H1 (cell line): ENCODE measurements around the gene GABPB1. TPM values are rescaled to one million over a fixed set of nuclear protein-coding genes. Genes with fewer than 3 reads are reported as not detected.

ENCODE experiments used
- CTCF ChIA-PET: fragments of 300-600 bp; sonication (Branson Sonifier 250); formaldehyde crosslinking; loops from one replicate; lab custom pipeline; 2021; ENCODE audit not compliant: partially characterized antibody; lab: Charles Lee
- POLR2A ChIA-PET: fragments of 300-600 bp; sonication (Branson Sonifier 250); formaldehyde crosslinking; loops from one replicate; lab custom pipeline; 2021; ENCODE audit warnings: inconsistent platforms; ENCODE audit not compliant: partially characterized antibody; lab: Charles Lee
- DNase-seq, 2 experiments: peaks; one replicate each; pipeline versions ENCODE4 v3.0.0 to v3.0.0-alpha.2; 2010 to 2022; ENCODE audit warnings: low spot score in 2 of 2, low read depth in 1 of 2, mixed read lengths in 1 of 2
- FAIRE-seq: peaks from 2 replicates; lab custom pipeline; 2011; peaks lifted over from hg19 to GRCh38; lab: Jason Lieb, UNC
- H2AFZ ChIP-seq: 2 replicates; pipeline ENCODE4 v1.8.1; 2012; ENCODE audit warnings: low read length, inconsistent platforms
- H2AK5ac ChIP-seq: 2 replicates; pipeline ENCODE4 v1.6.1; 2013; ENCODE audit warnings: low read depth, low read length
- H2BK120ac ChIP-seq: replicated peaks from 2 replicates; pipeline ENCODE3; 2013; ENCODE audit warnings: low read depth, low read length, inconsistent platforms
- H2BK12ac ChIP-seq: 2 replicates; pipeline ENCODE4 v1.6.1; 2013; ENCODE audit warnings: low read depth, low read length
- H2BK15ac ChIP-seq: 2 replicates; pipeline ENCODE4 v1.6.1; 2013; ENCODE audit warnings: low read length
- H2BK20ac ChIP-seq: 2 replicates; pipeline ENCODE4 v1.6.1; 2013; ENCODE audit warnings: low read length
- H2BK5ac ChIP-seq: 2 replicates; pipeline ENCODE4 v1.6.1; 2013; ENCODE audit warnings: low read depth, low read length
- H3K14ac ChIP-seq: 2 replicates; pipeline ENCODE4 v1.6.1; 2013; ENCODE audit warnings: inconsistent platforms; ENCODE audit not compliant: insufficient read length
- H3K18ac ChIP-seq: 2 replicates; pipeline ENCODE4 v1.6.1; 2013; ENCODE audit warnings: low read length; ENCODE audit errors: extremely low read depth
- H3K23ac ChIP-seq: 2 replicates; pipeline ENCODE4 v1.6.1; 2013; ENCODE audit warnings: inconsistent platforms; ENCODE audit not compliant: insufficient read length
- H3K23me2 ChIP-seq: 2 replicates; pipeline ENCODE4 v1.6.1; 2013; ENCODE audit warnings: low read depth, low read length
- H3K27ac ChIP-seq: 2 replicates; pipeline ENCODE4 v1.6.1; 2011; ENCODE audit warnings: low read depth, low read length, inconsistent platforms
- H3K27me3 ChIP-seq, 4 experiments: replicated peaks in 1 of 4; 1 replicate in 1 of 4; 2 replicates in 3 of 4; pipeline versions ENCODE4 v1.6.1 to v1.8.1; 2011 to 2013; ENCODE audit warnings: low read length in 3 of 4, mild to moderate bottlenecking in 3 of 4, inconsistent platforms in 2 of 4, mixed read lengths in 2 of 4, moderate library complexity in 1 of 4; ENCODE audit not compliant: control insufficient read depth in 3 of 4, insufficient read depth in 3 of 4; ENCODE audit errors: extremely low read depth in 1 of 4
- H3K36me3 ChIP-seq, 4 experiments: 2 replicates each; pipeline versions ENCODE4 v1.6.1 to v1.8.1; 2011 to 2013; ENCODE audit warnings: mild to moderate bottlenecking in 4 of 4, low read length in 3 of 4, moderate library complexity in 2 of 4, control low read depth in 1 of 4, inconsistent platforms in 1 of 4; ENCODE audit not compliant: insufficient read depth in 4 of 4, control insufficient read depth in 2 of 4
- H3K4ac ChIP-seq: replicated peaks from 2 replicates; pipeline ENCODE3; 2013; ENCODE audit warnings: low read length, low read depth, mixed read lengths, inconsistent platforms; ENCODE audit not compliant: insufficient read length
- H3K4me1 ChIP-seq, 4 experiments: replicated peaks in 1 of 4; 1 replicate in 1 of 4; 2 replicates in 3 of 4; pipeline versions ENCODE4 v1.6.1 to v1.8.1; 2011 to 2013; ENCODE audit warnings: low read length in 3 of 4, inconsistent platforms in 2 of 4, mixed read lengths in 1 of 4; ENCODE audit not compliant: insufficient read depth in 4 of 4, control insufficient read depth in 3 of 4
- H3K4me2 ChIP-seq, 2 experiments: 2 replicates each; pipeline versions ENCODE4 v1.6.1 to v1.8.1; 2011 to 2013; ENCODE audit warnings: low read depth in 2 of 2, low read length in 2 of 2, control low read depth in 1 of 2, inconsistent platforms in 1 of 2, mild to moderate bottlenecking in 1 of 2; ENCODE audit not compliant: insufficient read depth in 1 of 2
- H3K4me3 ChIP-seq, 4 experiments: fragments of 200-600, 300-600 bp in 1 of 4; sonication (generic), shearing (Covaris generic), sonication (Bioruptor Twin) in 1 of 4; 2 replicates each; pipeline versions ENCODE4 v1.5.1 to v1.8.1; 2011 to 2016; ENCODE audit warnings: low read length in 4 of 4, low read depth in 3 of 4, control low read depth in 2 of 4, inconsistent platforms in 2 of 4, mild to moderate bottlenecking in 2 of 4, mixed read lengths in 1 of 4, moderate library complexity in 1 of 4; ENCODE audit not compliant: insufficient read depth in 2 of 4; ENCODE audit errors: extremely low read depth in 1 of 4
- H3K56ac ChIP-seq: replicated peaks from 2 replicates; pipeline ENCODE3; 2013; ENCODE audit warnings: low read depth, mild to moderate bottlenecking, mixed read lengths, low read length, inconsistent platforms; ENCODE audit not compliant: insufficient read length
- H3K79me1 ChIP-seq: 2 replicates; pipeline ENCODE4 v1.6.1; 2013; ENCODE audit warnings: low read depth, low read length, control low read depth
- H3K79me2 ChIP-seq, 2 experiments: 2 replicates each; pipeline versions ENCODE4 v1.6.1 to v1.8.1; 2012 to 2013; ENCODE audit warnings: low read length in 2 of 2, mild to moderate bottlenecking in 2 of 2, inconsistent platforms in 1 of 2; ENCODE audit not compliant: insufficient read depth in 2 of 2, control insufficient read depth in 1 of 2
- H3K9ac ChIP-seq, 4 experiments: replicated peaks in 1 of 4; 1 replicate in 1 of 4; 2 replicates in 3 of 4; pipeline versions ENCODE4 v1.6.1 to v1.8.1; 2011 to 2013; ENCODE audit warnings: low read depth in 3 of 4, low read length in 3 of 4, control low read depth in 2 of 4, mild to moderate bottlenecking in 2 of 4, moderate library complexity in 2 of 4, inconsistent platforms in 1 of 4; ENCODE audit errors: extremely low read depth in 1 of 4
- H3K9me3 ChIP-seq, 2 experiments: 2 replicates each; pipeline versions ENCODE4 v1.6.1 to v1.8.1; 2012 to 2013; ENCODE audit warnings: mild to moderate bottlenecking in 2 of 2, moderate library complexity in 2 of 2, control low read depth in 1 of 2, inconsistent platforms in 1 of 2, low read depth in 1 of 2, low read length in 1 of 2, mixed read lengths in 1 of 2; ENCODE audit not compliant: insufficient read depth in 2 of 2
- H4K20me1 ChIP-seq, 2 experiments: replicated peaks in 1 of 2; 2 replicates each; pipeline versions ENCODE3 to v1.8.1; 2011 to 2013; ENCODE audit warnings: inconsistent platforms in 2 of 2, low read length in 2 of 2, mild to moderate bottlenecking in 1 of 2; ENCODE audit not compliant: insufficient read depth in 2 of 2, control insufficient read depth in 1 of 2
- H4K5ac ChIP-seq: 2 replicates; pipeline ENCODE4 v1.6.1; 2013; ENCODE audit warnings: low read length, low read depth, mixed read lengths, inconsistent platforms; ENCODE audit not compliant: insufficient read length
- H4K8ac ChIP-seq: 2 replicates; pipeline ENCODE4 v1.8.0; 2013; ENCODE audit warnings: mild to moderate bottlenecking, moderate library complexity, low read length, inconsistent platforms; ENCODE audit not compliant: insufficient read depth; ENCODE audit errors: extremely low read depth
- H4K91ac ChIP-seq: replicated peaks from 2 replicates; pipeline ENCODE3; 2013; ENCODE audit warnings: low read length, mixed read lengths, inconsistent platforms; ENCODE audit not compliant: insufficient read length
- ASH2L ChIP-seq: fragments of 200-600, 300-600 bp; sonication (generic); IDR thresholded peaks from one replicate; pipeline ENCODE4 v1.7.1; 2017; ENCODE audit warnings: low read length
- CREB1 ChIP-seq: IDR thresholded peaks from 2 replicates; pipeline ENCODE4 v1.6.1; 2012; ENCODE audit warnings: inconsistent platforms
- MAFK ChIP-seq: IDR thresholded peaks from 2 replicates; pipeline ENCODE4 v1.6.1; 2012; ENCODE audit warnings: low read depth, mild to moderate bottlenecking, improper control_type of control experiment, low read length
- PHF8 ChIP-seq: fragments of 200-600 bp; sonication (generic); conservative IDR thresholded peaks from 2 replicates; pipeline ENCODE4 v1.7.1; 2012; ENCODE audit warnings: low read depth, mild to moderate bottlenecking, inconsistent platforms, low read length, moderate library complexity
- WGBS, 2 experiments: shearing (Covaris generic) in 1 of 2; methylation state at CpG; one replicate each; pipeline versions ENCODE4 v1.1.6 to v1.1.7; 2013 to 2015; ENCODE audit warnings: low lambda C conversion rate in 2 of 2, mixed read lengths in 2 of 2, inconsistent platforms in 1 of 2, low coverage in 1 of 2, missing lambda C conversion rate in 1 of 2; ENCODE audit not compliant: insufficient replicate concordance in 2 of 2, insufficient coverage in 1 of 2, insufficient read length in 1 of 2; ENCODE audit errors: extremely low coverage in 1 of 2, missing lambda C conversion rate in 1 of 2; 5-methylcytosine and 5-hydroxymethylcytosine counted together
- polyA plus RNA-seq, 7 experiments: library from polyadenylated mRNA; depleted of rRNA in 3 of 7; stranded (reverse) in 5 of 7; unstranded in 2 of 7; fragments of >200 nt in 5 of 7; fragments of 200-250 nt in 2 of 7; gene quantifications; 1 replicate in 5 of 7; 2 replicates in 1 of 7; 4 replicates in 1 of 7; pipeline versions ENCODE4 v1.2.1 to v1.2.3, GENCODE V29; 2011 to 2013; ENCODE audit warnings: missing spikeins in 2 of 7, mixed read lengths in 2 of 7
- total RNA-seq: library from RNA; stranded (reverse); fragmentation: NEBNext Ultra II Directional; extraction: Animal tissue kit (Norgen Biotek cat#: 25700); gene quantifications from 2 replicates; pipeline ENCODE4 v1.2.1, GENCODE V29; 2021
- TF ChIP-seq, protein P1 (sequence below): IDR thresholded peaks from 2 replicates; pipeline ENCODE4 v1.6.1; 2012; ENCODE audit warnings: low read length, inconsistent platforms

GABPB1 gene
- total and polyA plus RNA-seq, 2 of the 8 experiments (the other 6 are each of a cell fraction or from before 2014, with no cell fraction given), result 24.5 to 32.3 TPM

DNA sequence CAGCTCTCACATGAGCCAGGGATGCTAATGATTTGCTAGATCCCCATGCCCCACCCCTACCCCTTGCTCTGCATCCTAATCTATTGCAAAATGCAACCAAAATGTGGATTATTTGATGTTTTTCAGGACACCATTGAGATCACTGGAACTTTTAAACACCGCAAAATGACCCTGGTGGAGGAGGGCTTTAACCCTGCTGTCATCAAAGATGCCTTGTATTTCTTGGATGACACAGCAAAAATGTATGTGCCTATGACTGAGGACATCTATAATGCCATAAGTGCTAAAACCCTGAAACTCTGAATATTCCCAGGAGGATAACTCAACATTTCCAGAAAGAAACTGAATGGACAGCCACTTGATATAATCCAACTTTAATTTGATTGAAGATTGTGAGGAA is 119.2 kb downstream of the GABPB1 start:
- no peak for FAIRE-seq
- WGBS, 2 experiments, result 94% methylated on average over 1 of the region's 1 CpG; no CpG with 5 or more reads in 1 of the 2 experiments

More for the DNA sequence above, 119.2 kb downstream of the GABPB1 start:
- Histone ChIP-seq H3K27ac (no peak overlapping the region), H3K9ac (no peak overlapping the region), H3K79me1 (no peaks in the 10 kb centered on the region), H3K23me2 (no peaks in the 10 kb centered on the region), H3K4ac (no peak overlapping the region), H3K56ac (no peak overlapping the region), H2BK5ac (no peak overlapping the region), H2AFZ (no peak overlapping the region), H2BK20ac (no peak overlapping the region), H3K18ac (no peak overlapping the region), H3K79me2 (no peaks in the 10 kb centered on the region), H3K4me2 (no peak overlapping the region), H3K27me3 (no peaks in the 10 kb centered on the region), H3K4me3 (no peak overlapping the region), H4K91ac (no peak overlapping the region), H3K4me1 (no peaks in the 10 kb centered on the region), H2AK5ac (no peak overlapping the region), H4K20me1 (no peaks in the 10 kb centered on the region), H3K36me3 (no peaks in the 10 kb centered on the region; a peak in 1 of 8 replicates), H3K23ac (no peak overlapping the region), H3K14ac (no peak overlapping the region), H2BK15ac (no peak overlapping the region), H4K5ac (no peak overlapping the region), H2BK120ac (no peak overlapping the region), H2BK12ac (no peak overlapping the region), H3K9me3 (no peaks in the 10 kb centered on the region), H4K8ac (no peak overlapping the region)
- ChIA-PET CTCF (no interaction called here), POLR2A (no interaction called here)
- TF ChIP-seq, protein P1, sequence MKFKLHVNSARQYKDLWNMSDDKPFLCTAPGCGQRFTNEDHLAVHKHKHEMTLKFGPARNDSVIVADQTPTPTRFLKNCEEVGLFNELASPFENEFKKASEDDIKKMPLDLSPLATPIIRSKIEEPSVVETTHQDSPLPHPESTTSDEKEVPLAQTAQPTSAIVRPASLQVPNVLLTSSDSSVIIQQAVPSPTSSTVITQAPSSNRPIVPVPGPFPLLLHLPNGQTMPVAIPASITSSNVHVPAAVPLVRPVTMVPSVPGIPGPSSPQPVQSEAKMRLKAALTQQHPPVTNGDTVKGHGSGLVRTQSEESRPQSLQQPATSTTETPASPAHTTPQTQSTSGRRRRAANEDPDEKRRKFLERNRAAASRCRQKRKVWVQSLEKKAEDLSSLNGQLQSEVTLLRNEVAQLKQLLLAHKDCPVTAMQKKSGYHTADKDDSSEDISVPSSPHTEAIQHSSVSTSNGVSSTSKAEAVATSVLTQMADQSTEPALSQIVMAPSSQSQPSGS, result no peak
- TF ChIP-seq MAFK (0 out of 2 replicates have a peak, but pooled peaks have one; percentile 10), PHF8 (no peak), CREB1 (no peak), ASH2L (no peak)
- DNase-seq, result no peak
